H9 (cell line): ENCODE measurements around the gene UFSP2. TPM values are rescaled to one million over a fixed set of nuclear protein-coding genes. Genes with fewer than 3 reads are reported as not detected.

Experiments used
- DNase-seq: peaks from one replicate; pipeline ENCODE4 v3.0.0-alpha.2; 2017
- H2AFZ ChIP-seq: one replicate; pipeline ENCODE4 v1.6.1; 2013; ENCODE audit warnings: mild to moderate bottlenecking, low read length, control low read depth, moderate library complexity
- H2AK5ac ChIP-seq: 2 replicates; pipeline ENCODE4 v1.6.1; 2013; ENCODE audit warnings: low read length, control low read depth, mixed read lengths; ENCODE audit not compliant: insufficient read length
- H2BK120ac ChIP-seq: one replicate; pipeline ENCODE4 v1.6.1; 2013; ENCODE audit warnings: low read depth, mild to moderate bottlenecking, low read length, control low read depth, inconsistent platforms; ENCODE audit not compliant: poor library complexity, severe bottlenecking
- H2BK12ac ChIP-seq: 2 replicates; pipeline ENCODE4 v1.6.1; 2013; ENCODE audit warnings: low read length, control low read depth, mixed read lengths, low read depth; ENCODE audit not compliant: insufficient read length
- H2BK15ac ChIP-seq: 2 replicates; pipeline ENCODE4 v1.6.1; 2013; ENCODE audit warnings: low read depth, low read length, control low read depth
- H2BK20ac ChIP-seq: one replicate; pipeline ENCODE4 v1.6.1; 2013; ENCODE audit warnings: low read depth, mild to moderate bottlenecking, low read length, control low read depth, inconsistent platforms; ENCODE audit not compliant: poor library complexity, severe bottlenecking
- H2BK5ac ChIP-seq: 2 replicates; pipeline ENCODE4 v1.6.1; 2013; ENCODE audit warnings: low read length, control low read depth, mixed read lengths; ENCODE audit not compliant: insufficient read length
- H3K14ac ChIP-seq: 2 replicates; pipeline ENCODE4 v1.6.1; 2013; ENCODE audit warnings: low read length, control low read depth; ENCODE audit not compliant: insufficient read depth
- H3K18ac ChIP-seq: 2 replicates; pipeline ENCODE4 v1.6.1; 2013; ENCODE audit warnings: low read depth, mild to moderate bottlenecking, mixed read lengths, low read length, control low read depth; ENCODE audit not compliant: insufficient read length
- H3K23ac ChIP-seq: 2 replicates; pipeline ENCODE4 v1.6.1; 2013; ENCODE audit warnings: low read length, control low read depth, mixed read lengths, low read depth; ENCODE audit not compliant: insufficient read length
- H3K23me2 ChIP-seq: 2 replicates; pipeline ENCODE4 v1.6.1; 2013; ENCODE audit warnings: low read depth, mild to moderate bottlenecking, mixed read lengths, low read length, control low read depth; ENCODE audit not compliant: insufficient read length, poor library complexity, severe bottlenecking
- H3K27ac ChIP-seq: 2 replicates; pipeline ENCODE4 v1.5.1; 2013; ENCODE audit warnings: low read length, control low read depth, mixed read lengths, low read depth; ENCODE audit not compliant: insufficient read length
- H3K27me3 ChIP-seq: 2 replicates; pipeline ENCODE4 v1.6.1; 2013; ENCODE audit warnings: low read length, control low read depth, inconsistent platforms; ENCODE audit not compliant: insufficient read depth
- H3K4ac ChIP-seq: 2 replicates; pipeline ENCODE4 v1.6.1; 2013; ENCODE audit warnings: low read depth, mild to moderate bottlenecking, control low read depth, inconsistent platforms, low read length, moderate library complexity
- H3K4me1 ChIP-seq: 2 replicates; pipeline ENCODE4 v1.6.1; 2013; ENCODE audit warnings: low read length, control low read depth, inconsistent platforms; ENCODE audit not compliant: insufficient read depth
- H3K4me2 ChIP-seq: 2 replicates; pipeline ENCODE4 v1.6.1; 2013; ENCODE audit warnings: low read length, control low read depth, mixed read lengths; ENCODE audit not compliant: insufficient read length, insufficient read depth
- H3K56ac ChIP-seq: 2 replicates; pipeline ENCODE4 v1.6.1; 2013; ENCODE audit warnings: low read depth, mild to moderate bottlenecking, mixed read lengths, low read length, control low read depth; ENCODE audit not compliant: insufficient read length
- H3K79me1 ChIP-seq: 2 replicates; pipeline ENCODE4 v1.6.1; 2013; ENCODE audit warnings: low read depth, mild to moderate bottlenecking, moderate library complexity, low read length, control low read depth, inconsistent platforms; ENCODE audit not compliant: insufficient read depth, poor library complexity, severe bottlenecking
- H3K79me2 ChIP-seq: 2 replicates; pipeline ENCODE4 v1.6.1; 2013; ENCODE audit warnings: low read length, control low read depth, inconsistent platforms; ENCODE audit not compliant: insufficient read depth
- H3K9ac ChIP-seq: 2 replicates; pipeline ENCODE4 v1.6.1; 2013; ENCODE audit warnings: low read length, control low read depth, mixed read lengths; ENCODE audit not compliant: insufficient read length; ENCODE audit errors: extremely low read depth
- H3K9me3 ChIP-seq: one replicate; pipeline ENCODE4 v1.6.1; 2013; ENCODE audit warnings: low read depth, low read length, inconsistent platforms; ENCODE audit not compliant: control insufficient read depth
- H3T11ph ChIP-seq: one replicate; pipeline ENCODE4 v1.6.1; 2013; ENCODE audit warnings: mild to moderate bottlenecking, low read length, control low read depth, inconsistent platforms
- H4K20me1 ChIP-seq: one replicate; pipeline ENCODE4 v1.6.1; 2013; ENCODE audit not compliant: control insufficient read depth, insufficient read length, insufficient read depth
- H4K5ac ChIP-seq: 2 replicates; pipeline ENCODE4 v1.6.1; 2013; ENCODE audit warnings: low read depth, mild to moderate bottlenecking, mixed read lengths, low read length, control low read depth; ENCODE audit not compliant: insufficient read length
- H4K8ac ChIP-seq: replicated peaks from 2 replicates; pipeline ENCODE4 v1.6.1; 2013; ENCODE audit warnings: low read length, control low read depth, mixed read lengths, low read depth; ENCODE audit not compliant: insufficient read length
- H4K91ac ChIP-seq: 2 replicates; pipeline ENCODE4 v1.6.1; 2013; ENCODE audit warnings: low read depth, mild to moderate bottlenecking, moderate library complexity, mixed read lengths, low read length, control low read depth; ENCODE audit not compliant: insufficient read length
- H3K27ac Mint-ChIP-seq, 3 experiments: 2 replicates in 2 of 3; 3 replicates in 1 of 3; pipeline ENCODE4 v1.8.0; 2020 to 2021; ENCODE audit warnings: mixed read lengths in 3 of 3, mild to moderate bottlenecking in 1 of 3, moderate library complexity in 1 of 3
- H3K27me3 Mint-ChIP-seq: 2 replicates; pipeline ENCODE4 v1.8.0; 2021; ENCODE audit warnings: low read depth, mild to moderate bottlenecking, moderate library complexity, mixed read lengths
- H3K36me3 Mint-ChIP-seq, 3 experiments: 2 replicates in 2 of 3; 3 replicates in 1 of 3; pipeline ENCODE4 v1.8.0; 2020 to 2021; ENCODE audit warnings: low read depth in 3 of 3, mixed read lengths in 3 of 3; ENCODE audit not compliant: insufficient read depth in 1 of 3
- H3K4me1 Mint-ChIP-seq, 2 experiments: 2 replicates each; pipeline ENCODE4 v1.8.0; 2020; ENCODE audit warnings: mixed read lengths in 2 of 2
- H3K4me3 Mint-ChIP-seq, 2 experiments: 2 replicates in 1 of 2; 3 replicates in 1 of 2; pipeline ENCODE4 v1.8.0; 2020 to 2021; ENCODE audit warnings: mild to moderate bottlenecking in 2 of 2, mixed read lengths in 2 of 2, moderate library complexity in 1 of 2
- H3K9me3 Mint-ChIP-seq, 2 experiments: 2 replicates in 1 of 2; 3 replicates in 1 of 2; pipeline ENCODE4 v1.8.0; 2020; ENCODE audit warnings: mild to moderate bottlenecking in 2 of 2, mixed read lengths in 2 of 2, moderate library complexity in 1 of 2
- whole genome bisulfite sequencing: extraction: QIAGEN DNeasy Blood & Tissue Kit; methylation state at CpG from one replicate; pipeline ENCODE4 v1.1.7; 2013; ENCODE audit warnings: missing lambda C conversion rate, low lambda C conversion rate, mixed read lengths; ENCODE audit not compliant: insufficient read length; ENCODE audit errors: extremely low coverage; 5-methylcytosine and 5-hydroxymethylcytosine counted together
- total RNA-seq: library from RNA; stranded (reverse); gene quantifications from 2 replicates; pipeline ENCODE4 v1.2.1, GENCODE V29; 2021
- TF ChIP-seq, protein P1 (sequence below): fragments of 200-600 bp; sonication (generic); conservative IDR thresholded peaks from 3 replicates; pipeline ENCODE4 v1.8.0; 2021; ENCODE audit warnings: antibody characterized with exemption, mild to moderate bottlenecking

UFSP2 gene
- total RNA-seq, 1 experiment from 2014 or later: 41.1 TPM

- Histone ChIP-seq H3K4me1 (no peaks in the 10 kb centered on the region; the same call in 1 of the 2 replicates), H4K5ac (no peak overlapping the region), H3K56ac (no peak overlapping the region), H3K4me2 (no peak overlapping the region), H2AK5ac (no peak overlapping the region), H3K23ac (no peak overlapping the region), H2BK20ac (no peak overlapping the region), H2AFZ (no peak overlapping the region), H3K23me2 (peaks cover 12% of the 10 kb centered on the region), H2BK12ac (no peak overlapping the region), H3K4ac (no peak overlapping the region), H3K27ac (no peak overlapping the region), H3K9ac (no peak overlapping the region), H3K79me1 (no peaks in the 10 kb centered on the region), H4K91ac (no peak overlapping the region), H3K79me2 (no peaks in the 10 kb centered on the region), H3K27me3 (no peaks in the 10 kb centered on the region; the same call in 1 of the 2 replicates), H3K9me3 (no peaks in the 10 kb centered on the region), H4K8ac (no peak overlapping the region), H2BK15ac (no peak overlapping the region), H4K20me1 (no peaks in the 10 kb centered on the region), H3K14ac (no peak overlapping the region), H2BK120ac (no peak overlapping the region), H2BK5ac (no peak overlapping the region), H3T11ph (no peak overlapping the region), H3K18ac (no peak overlapping the region)
- Mint-ChIP-seq H3K4me3 (no peak overlapping the region), H3K9me3 (no peaks in the 10 kb centered on the region; a peak in 2 of 5 replicates), H3K27ac (no peak overlapping the region), H3K36me3 (no peaks in the 10 kb centered on the region; a peak in 1 of 7 replicates), H3K4me1 (peaks cover 30 to 33% of the 10 kb centered on the region in 2 experiments), H3K27me3 (peaks cover 37% of the 10 kb centered on the region)
- no peak for DNase-seq
- no CpG with 5 or more reads among the region's 2 CpGs for WGBS
- TF ChIP-seq, protein P1, sequence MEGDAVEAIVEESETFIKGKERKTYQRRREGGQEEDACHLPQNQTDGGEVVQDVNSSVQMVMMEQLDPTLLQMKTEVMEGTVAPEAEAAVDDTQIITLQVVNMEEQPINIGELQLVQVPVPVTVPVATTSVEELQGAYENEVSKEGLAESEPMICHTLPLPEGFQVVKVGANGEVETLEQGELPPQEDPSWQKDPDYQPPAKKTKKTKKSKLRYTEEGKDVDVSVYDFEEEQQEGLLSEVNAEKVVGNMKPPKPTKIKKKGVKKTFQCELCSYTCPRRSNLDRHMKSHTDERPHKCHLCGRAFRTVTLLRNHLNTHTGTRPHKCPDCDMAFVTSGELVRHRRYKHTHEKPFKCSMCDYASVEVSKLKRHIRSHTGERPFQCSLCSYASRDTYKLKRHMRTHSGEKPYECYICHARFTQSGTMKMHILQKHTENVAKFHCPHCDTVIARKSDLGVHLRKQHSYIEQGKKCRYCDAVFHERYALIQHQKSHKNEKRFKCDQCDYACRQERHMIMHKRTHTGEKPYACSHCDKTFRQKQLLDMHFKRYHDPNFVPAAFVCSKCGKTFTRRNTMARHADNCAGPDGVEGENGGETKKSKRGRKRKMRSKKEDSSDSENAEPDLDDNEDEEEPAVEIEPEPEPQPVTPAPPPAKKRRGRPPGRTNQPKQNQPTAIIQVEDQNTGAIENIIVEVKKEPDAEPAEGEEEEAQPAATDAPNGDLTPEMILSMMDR: no peak
Measured at GRCh38 chr4:185468999-185469398, 43.2 kb upstream of the UFSP2 start.
